ENCODE data around the gene ZNF423. TPM values are rescaled to one million over a fixed set of nuclear protein-coding genes. Genes with fewer than 3 reads are reported as not detected.

The ZNF423 gene
- total and polyA plus RNA-seq, 2 of the 13 experiments (the other 11 are each of a cell fraction or from before 2014, with no cell fraction given): 0.07 to 0.31 TPM

- no peak overlapping the region for H3K9ac ChIP-seq (ENCODE audit: insufficient read depth, low read depth, low read length)
- no peaks in the 10 kb centered on the region for H3K36me3 ChIP-seq (replicated peaks in 1 of 2; ENCODE audit: control insufficient read depth in 1 of 2, insufficient read depth in 2 of 2, low read length in 2 of 2)
- ChIA-PET CTCF (ENCODE audit: low intra/inter-chr PET ratio, low total read pairs) (no interaction called here), POLR2A (no interaction called here)
- in situ Hi-C loops (cut with HindIII; ENCODE audit: extremely low pct_ligation_motif_present, low pct_unique_long_range_greater_than_20kb): no loop called here
- no peak overlapping the region for H3K4me3 ChIP-seq (replicated peaks in 1 of 3; ENCODE audit: insufficient read depth in 1 of 3, low read depth in 2 of 3, low read length in 3 of 3)
- intact Hi-C loops (cut with micrococcal nuclease; ENCODE audit: unreplicated experiment): no loop called here
- no peak for ATAC-seq
- no peak overlapping the region for H3K4me2 ChIP-seq (ENCODE audit: low read depth, low read length)
- H3K9me3 ChIP-seq (ENCODE audit: low read length): no peaks in the 10 kb centered on the region
- no peak for TF ChIP-seq ZNF564 (CRISPR knock-in tag; IDR thresholded peaks at IDR 0.05)
- no peak for TF ChIP-seq ZNF143 (CRISPR knock-in tag; IDR thresholded peaks at IDR 0.05)
- TF ChIP-seq ZNF205 (CRISPR knock-in tag; IDR thresholded peaks at IDR 0.05): no peak
- no peak for TF ChIP-seq ZNF335 (CRISPR knock-in tag; IDR thresholded peaks at IDR 0.05)
- TF ChIP-seq TCF12 (IDR thresholded peaks at IDR 0.05): no peak
- TF ChIP-seq TCF12 (CRISPR knock-in tag; IDR thresholded peaks at IDR 0.05): no peak
- TF ChIP-seq ARHGAP35 (CRISPR knock-in tag; IDR thresholded peaks at IDR 0.05; ENCODE audit: borderline replicate concordance): no peak
- no peak for DNase-seq (ENCODE audit: low spot score)
- no peaks in the 10 kb centered on the region for H3K79me2 ChIP-seq (ENCODE audit: insufficient read depth, low read length)
- no TSS peak for BruUV-seq (replicated peaks)
- H3K27ac ChIP-seq (ENCODE audit: extremely low read length, insufficient read depth, low read length): no peak overlapping the region
- peaks cover 10 to 56% of the 10 kb centered on the region in 2 experiments for H3K27me3 ChIP-seq (ENCODE audit: control insufficient read depth in 1 of 2, insufficient read depth in 2 of 2, low read length in 2 of 2)
- no peaks in the 10 kb centered on the region for H3K4me1 ChIP-seq (ENCODE audit: insufficient read depth, low read length)
- H2AFZ ChIP-seq (ENCODE audit: low read length): no peak overlapping the region
- WGBS (ENCODE audit: low lambda C conversion rate): 19% methylated on average over 9 of the region's 9 CpGs
- FAIRE-seq: no peak
- no peaks in the 10 kb centered on the region; the same call in 1 of the 2 replicates for H4K20me1 ChIP-seq (ENCODE audit: insufficient read depth, low read length)
These were observed 45.1 kb downstream of the ZNF423 start for GRCh38 chr16:49810831-49811230.

- intact Hi-C loops (cut with micrococcal nuclease; ENCODE audit: unreplicated experiment) (no loop called here), in situ Hi-C loops (cut with HindIII; ENCODE audit: extremely low pct_ligation_motif_present, low pct_unique_long_range_greater_than_20kb) (no loop called here)
- Histone ChIP-seq H2AFZ (ENCODE audit: low read length) (no peak overlapping the region), H3K9ac (ENCODE audit: insufficient read depth, low read depth, low read length) (no peak overlapping the region), H4K20me1 (ENCODE audit: insufficient read depth, low read length) (no peaks in the 10 kb centered on the region; the same call in 1 of the 2 replicates), H3K4me1 (ENCODE audit: insufficient read depth, low read length) (no peaks in the 10 kb centered on the region), H3K79me2 (ENCODE audit: insufficient read depth, low read length) (no peaks in the 10 kb centered on the region), H3K4me3 (replicated peaks in 1 of 3; ENCODE audit: insufficient read depth in 1 of 3, low read depth in 2 of 3, low read length in 3 of 3) (no peak overlapping the region), H3K36me3 (replicated peaks in 1 of 2; ENCODE audit: control insufficient read depth in 1 of 2, insufficient read depth in 2 of 2, low read length in 2 of 2) (no peaks in the 10 kb centered on the region), H3K27ac (ENCODE audit: extremely low read length, insufficient read depth, low read length) (no peak overlapping the region), H3K27me3 (ENCODE audit: control insufficient read depth in 1 of 2, insufficient read depth in 2 of 2, low read length in 2 of 2) (peaks cover 8 to 46% of the 10 kb centered on the region in 2 experiments), H3K4me2 (ENCODE audit: low read depth, low read length) (no peak overlapping the region), H3K9me3 (ENCODE audit: low read length) (no peaks in the 10 kb centered on the region)
- CTCF ChIA-PET (ENCODE audit: low intra/inter-chr PET ratio, low total read pairs): no interaction called here
- ATAC-seq (no peak), FAIRE-seq (no peak), DNase-seq (ENCODE audit: low spot score) (no peak)
- POLR2A ChIA-PET: no interaction called here
- BruUV-seq (replicated peaks): no TSS peak
- WGBS (ENCODE audit: low lambda C conversion rate): 19% methylated on average over 8 of the region's 8 CpGs
- TF ChIP-seq MED13 (CRISPR knock-in tag; IDR thresholded peaks at IDR 0.05) (no peak), ZNF567 (CRISPR knock-in tag; IDR thresholded peaks at IDR 0.05; ENCODE audit: borderline replicate concordance) (no peak), RAD21 (CRISPR knock-in tag; IDR thresholded peaks at IDR 0.05) (no peak), ZBTB3 (CRISPR knock-in tag; IDR thresholded peaks at IDR 0.05; ENCODE audit: borderline replicate concordance, low read depth) (no peak), ZNF251 (CRISPR knock-in tag; IDR thresholded peaks at IDR 0.05) (no peak), ZNF720 (CRISPR knock-in tag; IDR thresholded peaks at IDR 0.05) (no peak), ZNF761 (CRISPR knock-in tag; conservative IDR thresholded peaks at IDR 0.05) (no peak), ZNF253 (CRISPR knock-in tag; IDR thresholded peaks at IDR 0.05; ENCODE audit: borderline replicate concordance) (no peak), EZH2 (conservative IDR thresholded peaks at IDR 0.05; ENCODE audit: low read depth, low read length) (no peak), ZNF382 (CRISPR knock-in tag; IDR thresholded peaks at IDR 0.05; ENCODE audit: borderline replicate concordance) (no peak), PRPF4 (IDR thresholded peaks at IDR 0.05; ENCODE audit: low read depth, low read length, poor library complexity, severe bottlenecking) (no peak), ZNF468 (CRISPR knock-in tag; IDR thresholded peaks at IDR 0.05) (no peak), JUNB (CRISPR knock-in tag; IDR thresholded peaks at IDR 0.05; ENCODE audit: borderline replicate concordance) (no peak), HDAC6 (IDR thresholded peaks at IDR 0.05; ENCODE audit: low read depth, low read length) (no peak)
These were observed 46.4 kb downstream of the ZNF423 start for GRCh38 chr16:49809561-49809960.

All from HepG2 (cell line).